Right lobe of liver (tissue), 4 donors: Measurements from ENCODE around the gene OR5P2.
"Not testable (repeated sequence)": the region's sequence is repeated elsewhere in the genome, so short reads cannot be mapped to it uniquely, and the experiment has no call there.

Experiments used
- CTCF ChIP-seq, 4 donors: fragments of 200-600 bp in 3 of 4; fragments of 450-650 bp in 1 of 4; IDR thresholded peaks; one replicate each; pipeline versions ENCODE4 v1.5.1 to v1.8.0; 2016 to 2022; ENCODE audit warnings: antibody characterized with exemption in 4 of 4, mild to moderate bottlenecking in 2 of 4
- POLR2A ChIP-seq: fragments of 450-650 bp; IDR thresholded peaks from one replicate; pipeline ENCODE4 v1.6.1; 2017; ENCODE audit warnings: antibody characterized with exemption, mild to moderate bottlenecking
- donor health status: DM: no; HTN: no; CAD: no.
- donor health status: DM: no; HTN: no; CAD: no.
- donor health status: DM: no; HTN: yes; CAD: no.

GRCh38 chr11:7810301-7810700 lies 13.6 kb upstream of the OR5P2 start:
- not testable (repeated sequence) for TF ChIP-seq CTCF (IDR thresholded peaks at IDR 0.05); POLR2A
